HEK293T (cell line): ENCODE results near the gene ZBTB17.

Source experiments
- BHLHE40 ChIP-seq: fragments of 450-650 bp; IDR thresholded peaks from 2 replicates; pipeline ENCODE4 v1.6.1; 2016; ENCODE audit warnings: mild to moderate bottlenecking, moderate library complexity, borderline replicate concordance
- FOXK2 ChIP-seq: fragments of 450-650 bp; IDR thresholded peaks from 2 replicates; pipeline ENCODE4 v1.6.1; 2016; ENCODE audit warnings: mild to moderate bottlenecking
- FOXM1 ChIP-seq: fragments of 450-650 bp; IDR thresholded peaks from 2 replicates; pipeline ENCODE4 v1.6.1; 2017; ENCODE audit warnings: mild to moderate bottlenecking, borderline replicate concordance
- SUZ12 ChIP-seq: fragments of 450-650 bp; IDR thresholded peaks from 2 replicates; pipeline ENCODE4 v1.6.1; 2016; ENCODE audit warnings: mild to moderate bottlenecking

DNA sequence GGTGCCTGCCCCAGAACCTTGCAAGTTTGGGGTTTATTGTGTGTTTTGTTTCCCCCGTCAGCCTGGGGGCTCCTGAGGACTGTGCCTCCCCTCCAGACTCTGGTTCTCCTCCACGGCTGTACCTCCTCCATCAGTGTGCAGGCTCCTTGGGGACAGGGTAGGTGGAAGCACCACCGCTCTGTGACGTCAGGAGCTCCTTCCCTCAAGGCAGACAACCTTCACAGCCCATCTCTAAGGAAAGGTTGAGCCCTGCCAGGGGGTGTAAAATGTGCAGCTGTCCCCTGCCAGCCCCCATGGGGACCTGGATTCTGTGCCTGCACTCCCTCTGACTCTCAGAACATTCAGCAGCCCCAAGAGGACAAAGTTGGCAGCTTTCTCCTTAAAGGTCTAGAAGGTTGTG is 42.4 kb upstream of the ZBTB17 start:
- TF ChIP-seq FOXM1, result no peak
- TF ChIP-seq FOXK2, result no peak
- no peak for TF ChIP-seq SUZ12
- no peak for TF ChIP-seq BHLHE40
